ENCODE measurements around the gene NEUROG2. TPM values are rescaled to one million over a fixed set of nuclear protein-coding genes. Genes with fewer than 3 reads are reported as not detected.

NEUROG2 gene
- total and polyA plus RNA-seq, 9 of the 15 experiments (the other 6 are each of a cell fraction or from before 2014, with no cell fraction given), result 0.07 TPM; not detected in 7

GRCh38 chr4:112523764-112524505, 8.0 kb upstream of the NEUROG2 start (continued):
- TF ChIP-seq, protein P1, sequence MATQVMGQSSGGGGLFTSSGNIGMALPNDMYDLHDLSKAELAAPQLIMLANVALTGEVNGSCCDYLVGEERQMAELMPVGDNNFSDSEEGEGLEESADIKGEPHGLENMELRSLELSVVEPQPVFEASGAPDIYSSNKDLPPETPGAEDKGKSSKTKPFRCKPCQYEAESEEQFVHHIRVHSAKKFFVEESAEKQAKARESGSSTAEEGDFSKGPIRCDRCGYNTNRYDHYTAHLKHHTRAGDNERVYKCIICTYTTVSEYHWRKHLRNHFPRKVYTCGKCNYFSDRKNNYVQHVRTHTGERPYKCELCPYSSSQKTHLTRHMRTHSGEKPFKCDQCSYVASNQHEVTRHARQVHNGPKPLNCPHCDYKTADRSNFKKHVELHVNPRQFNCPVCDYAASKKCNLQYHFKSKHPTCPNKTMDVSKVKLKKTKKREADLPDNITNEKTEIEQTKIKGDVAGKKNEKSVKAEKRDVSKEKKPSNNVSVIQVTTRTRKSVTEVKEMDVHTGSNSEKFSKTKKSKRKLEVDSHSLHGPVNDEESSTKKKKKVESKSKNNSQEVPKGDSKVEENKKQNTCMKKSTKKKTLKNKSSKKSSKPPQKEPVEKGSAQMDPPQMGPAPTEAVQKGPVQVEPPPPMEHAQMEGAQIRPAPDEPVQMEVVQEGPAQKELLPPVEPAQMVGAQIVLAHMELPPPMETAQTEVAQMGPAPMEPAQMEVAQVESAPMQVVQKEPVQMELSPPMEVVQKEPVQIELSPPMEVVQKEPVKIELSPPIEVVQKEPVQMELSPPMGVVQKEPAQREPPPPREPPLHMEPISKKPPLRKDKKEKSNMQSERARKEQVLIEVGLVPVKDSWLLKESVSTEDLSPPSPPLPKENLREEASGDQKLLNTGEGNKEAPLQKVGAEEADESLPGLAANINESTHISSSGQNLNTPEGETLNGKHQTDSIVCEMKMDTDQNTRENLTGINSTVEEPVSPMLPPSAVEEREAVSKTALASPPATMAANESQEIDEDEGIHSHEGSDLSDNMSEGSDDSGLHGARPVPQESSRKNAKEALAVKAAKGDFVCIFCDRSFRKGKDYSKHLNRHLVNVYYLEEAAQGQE (IDR thresholded peaks at IDR 0.05; ENCODE audit: borderline replicate concordance), result peak; percentile 67
- TF ChIP-seq, protein P1 (CRISPR knock-in tag; IDR thresholded peaks at IDR 0.05; ENCODE audit: low read depth), result no peak
- TF ChIP-seq, protein P2, sequence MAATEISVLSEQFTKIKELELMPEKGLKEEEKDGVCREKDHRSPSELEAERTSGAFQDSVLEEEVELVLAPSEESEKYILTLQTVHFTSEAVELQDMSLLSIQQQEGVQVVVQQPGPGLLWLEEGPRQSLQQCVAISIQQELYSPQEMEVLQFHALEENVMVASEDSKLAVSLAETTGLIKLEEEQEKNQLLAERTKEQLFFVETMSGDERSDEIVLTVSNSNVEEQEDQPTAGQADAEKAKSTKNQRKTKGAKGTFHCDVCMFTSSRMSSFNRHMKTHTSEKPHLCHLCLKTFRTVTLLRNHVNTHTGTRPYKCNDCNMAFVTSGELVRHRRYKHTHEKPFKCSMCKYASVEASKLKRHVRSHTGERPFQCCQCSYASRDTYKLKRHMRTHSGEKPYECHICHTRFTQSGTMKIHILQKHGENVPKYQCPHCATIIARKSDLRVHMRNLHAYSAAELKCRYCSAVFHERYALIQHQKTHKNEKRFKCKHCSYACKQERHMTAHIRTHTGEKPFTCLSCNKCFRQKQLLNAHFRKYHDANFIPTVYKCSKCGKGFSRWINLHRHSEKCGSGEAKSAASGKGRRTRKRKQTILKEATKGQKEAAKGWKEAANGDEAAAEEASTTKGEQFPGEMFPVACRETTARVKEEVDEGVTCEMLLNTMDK (IDR thresholded peaks at IDR 0.05; ENCODE audit: borderline replicate concordance, insufficient read depth, low read depth, low read length, poor library complexity, severe bottlenecking), result peak; percentile 85
- no peak for TF ChIP-seq TARDBP (IDR thresholded peaks at IDR 0.05)
- TF ChIP-seq SMC3 (conservative IDR thresholded peaks at IDR 0.05; ENCODE audit: insufficient read depth, low read depth, low read length), result peak; percentile 76
- no peak for TF ChIP-seq TAF9B (IDR thresholded peaks at IDR 0.05; ENCODE audit: partially characterized antibody)
- TF ChIP-seq, protein P3, sequence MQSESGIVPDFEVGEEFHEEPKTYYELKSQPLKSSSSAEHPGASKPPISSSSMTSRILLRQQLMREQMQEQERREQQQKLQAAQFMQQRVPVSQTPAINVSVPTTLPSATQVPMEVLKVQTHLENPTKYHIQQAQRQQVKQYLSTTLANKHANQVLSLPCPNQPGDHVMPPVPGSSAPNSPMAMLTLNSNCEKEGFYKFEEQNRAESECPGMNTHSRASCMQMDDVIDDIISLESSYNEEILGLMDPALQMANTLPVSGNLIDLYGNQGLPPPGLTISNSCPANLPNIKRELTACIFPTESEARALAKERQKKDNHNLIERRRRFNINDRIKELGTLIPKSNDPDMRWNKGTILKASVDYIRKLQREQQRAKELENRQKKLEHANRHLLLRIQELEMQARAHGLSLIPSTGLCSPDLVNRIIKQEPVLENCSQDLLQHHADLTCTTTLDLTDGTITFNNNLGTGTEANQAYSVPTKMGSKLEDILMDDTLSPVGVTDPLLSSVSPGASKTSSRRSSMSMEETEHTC (IDR thresholded peaks at IDR 0.05), result no peak
- TF ChIP-seq CXXC5 (CRISPR knock-in tag; IDR thresholded peaks at IDR 0.05), result peak; percentile 57
- no peak for TF ChIP-seq FOXJ2 (tag; IDR thresholded peaks at IDR 0.05)
- no peak for TF ChIP-seq NCOA4 (IDR thresholded peaks at IDR 0.05; ENCODE audit: partially characterized antibody)
- no peak for TF ChIP-seq HSF4 (CRISPR knock-in tag; IDR thresholded peaks at IDR 0.05; ENCODE audit: borderline replicate concordance)

Data from K562 (cell line).